Endothelial cell of umbilical vein (primary cell): ENCODE results near the gene NEXMIF. TPM values are rescaled to one million over a fixed set of nuclear protein-coding genes. Genes with fewer than 3 reads are reported as not detected.

Experiments
- BruUV-seq: library from RNA; stranded (reverse); fragments of 400-500 nt; replicated peaks from 2 replicates; lab custom pipeline; 2021; lab: Mats Ljungman, UMichigan
- CTCF ChIA-PET: fragments of 300-600, 350-600 bp; sonication (Branson Sonifier 250); formaldehyde crosslinking; loops from one replicate; lab custom pipeline; 2021; ENCODE audit warnings: antibody characterized with exemption, inconsistent platforms; lab: Charles Lee
- POLR2A ChIA-PET: fragments of 300-600, 350-600 bp; sonication (Branson Sonifier 250); formaldehyde crosslinking; loops from one replicate; lab custom pipeline; 2021; ENCODE audit warnings: antibody characterized with exemption, inconsistent platforms; lab: Charles Lee
- DNase-seq: peaks from one replicate; pipeline ENCODE4 v3.0.0-alpha.2; 2011; ENCODE audit warnings: low read depth, low spot score
- FAIRE-seq: peaks from 2 replicates; lab custom pipeline; 2011; peaks lifted over from hg19 to GRCh38; lab: Jason Lieb, UNC
- H2AFZ ChIP-seq: 2 replicates; pipeline ENCODE4 v1.6.0; 2012; ENCODE audit warnings: low read depth, low read length, control low read depth, inconsistent platforms
- H3K27ac ChIP-seq: 2 replicates; pipeline ENCODE4 v1.5.1; 2011; ENCODE audit warnings: low read depth, mild to moderate bottlenecking, control low read depth, low read length, moderate library complexity; ENCODE audit not compliant: insufficient read depth
- H3K27me3 ChIP-seq, 2 experiments: 2 replicates each; pipeline versions ENCODE4 v1.6.0 to v1.6.1; 2011; ENCODE audit warnings: low read length in 2 of 2, mixed read lengths in 1 of 2; ENCODE audit not compliant: control insufficient read depth in 2 of 2, insufficient read depth in 2 of 2
- H3K36me3 ChIP-seq, 2 experiments: 2 replicates in 1 of 2; 3 replicates in 1 of 2; pipeline ENCODE4 v1.5.1; 2011; ENCODE audit warnings: low read length in 2 of 2, mild to moderate bottlenecking in 1 of 2, moderate library complexity in 1 of 2; ENCODE audit not compliant: control insufficient read depth in 2 of 2, insufficient read depth in 2 of 2; ENCODE audit errors: extremely low read depth in 1 of 2
- H3K4me1 ChIP-seq: 3 replicates; pipeline ENCODE4 v1.5.1; 2011; ENCODE audit warnings: mild to moderate bottlenecking, low read length; ENCODE audit not compliant: control insufficient read depth, insufficient read depth; ENCODE audit errors: extremely low read depth
- H3K4me2 ChIP-seq: 2 replicates; pipeline ENCODE4 v1.6.1; 2011; ENCODE audit warnings: low read length, control low read depth, mixed read lengths; ENCODE audit not compliant: insufficient read depth
- H3K4me3 ChIP-seq, 3 experiments: fragments of 200-600 bp in 1 of 3; sonication (generic), shearing (Covaris generic) in 1 of 3; replicated peaks in 1 of 3; 2 replicates each; pipeline ENCODE4 v1.5.1; 2011 to 2016; ENCODE audit warnings: control low read depth in 3 of 3, low read length in 3 of 3, mild to moderate bottlenecking in 2 of 3, inconsistent platforms in 1 of 3, low read depth in 1 of 3, moderate library complexity in 1 of 3; ENCODE audit not compliant: insufficient read depth in 1 of 3
- H3K79me2 ChIP-seq: 2 replicates; pipeline ENCODE4 v1.6.0; 2012; ENCODE audit warnings: low read length, inconsistent platforms; ENCODE audit not compliant: control insufficient read depth, insufficient read depth
- H3K9ac ChIP-seq: replicated peaks from 2 replicates; pipeline ENCODE3; 2011; ENCODE audit warnings: low read length, control low read depth; ENCODE audit not compliant: insufficient read depth; ENCODE audit errors: extremely low read depth
- H3K9me1 ChIP-seq: replicated peaks from 3 replicates; pipeline ENCODE4 v1.6.0; 2011; ENCODE audit warnings: mild to moderate bottlenecking, low read length; ENCODE audit not compliant: control insufficient read depth, insufficient read depth; ENCODE audit errors: extremely low read depth
- H3K9me3 ChIP-seq: replicated peaks from 2 replicates; pipeline ENCODE4 v1.5.1; 2012; ENCODE audit warnings: low read length, inconsistent platforms; ENCODE audit not compliant: control insufficient read depth, insufficient read depth
- H4K20me1 ChIP-seq: replicated peaks from 2 replicates; pipeline ENCODE3; 2011; ENCODE audit warnings: mild to moderate bottlenecking, low read length; ENCODE audit not compliant: control insufficient read depth, insufficient read depth; ENCODE audit errors: extremely low read depth
- EZH2 ChIP-seq: IDR thresholded peaks from 2 replicates; pipeline ENCODE4 v1.6.1; 2012; ENCODE audit warnings: borderline replicate concordance, low read depth, mild to moderate bottlenecking, moderate library complexity, low read length, inconsistent platforms; ENCODE audit not compliant: severe bottlenecking
- FOS ChIP-seq: IDR thresholded peaks from 2 replicates; pipeline ENCODE4 v1.6.1; 2011; ENCODE audit warnings: mild to moderate bottlenecking, low read length, moderate library complexity, borderline replicate concordance; ENCODE audit not compliant: insufficient read depth
- GATA2 ChIP-seq: IDR thresholded peaks from 2 replicates; pipeline ENCODE4 v1.7.0; 2011; ENCODE audit warnings: low read depth, mild to moderate bottlenecking, moderate library complexity, mixed read lengths, low read length; ENCODE audit not compliant: insufficient read length, insufficient read depth
- JUN ChIP-seq: IDR thresholded peaks from 2 replicates; pipeline ENCODE4 v1.6.1; 2011; ENCODE audit warnings: borderline replicate concordance, low read depth; ENCODE audit not compliant: insufficient read length, insufficient read depth
- MYC ChIP-seq: IDR thresholded peaks from one replicate; pipeline ENCODE4 v1.6.1; 2011; ENCODE audit warnings: mild to moderate bottlenecking, low read depth, low read length
- POLR2A ChIP-seq: IDR thresholded peaks from 2 replicates; pipeline ENCODE4 v1.6.1; 2012; ENCODE audit warnings: low read depth, mild to moderate bottlenecking, control low read depth, low read length
- POLR2AphosphoS5 ChIP-seq: IDR thresholded peaks from 2 replicates; pipeline ENCODE4 v1.6.1; 2012; ENCODE audit warnings: low read depth, mild to moderate bottlenecking, control low read depth, low read length, moderate library complexity; ENCODE audit not compliant: insufficient read depth
- dilution Hi-C: fragments of 300-500 bp; cut with MboI; formaldehyde crosslinking; loops from one replicate; pipeline ENCODE4 v1.15.0; 2019; ENCODE audit warnings: low sequenced_read_pairs; ENCODE audit not compliant: extremely low pct_ligation_motif_present
- intact Hi-C: fragments of 100-400 bp; cut with micrococcal nuclease; formaldehyde crosslinking; loops from one replicate; pipeline ENCODE4 v1.10.0; 2022
- polyA plus RNA-seq, 4 experiments: library from polyadenylated mRNA; depleted of rRNA in 3 of 4; stranded (reverse) in 3 of 4; unstranded in 1 of 4; fragments of >200 nt; gene quantifications; 2 replicates each; pipeline versions ENCODE4 v1.2.1 to v1.2.3, GENCODE V29; 2011 to 2012; ENCODE audit warnings: missing spikeins in 1 of 4
- total RNA-seq: library from RNA; stranded (reverse); gene quantifications from 2 replicates; pipeline ENCODE4 v1.2.3, GENCODE V29; 2021
- TF ChIP-seq, protein P1 (sequence below): IDR thresholded peaks from 2 replicates; pipeline ENCODE4 v1.6.1; 2011; ENCODE audit not compliant: insufficient read depth, insufficient read length
- TF ChIP-seq, protein P2 (sequence below), 2 donors: IDR thresholded peaks; 1 replicate in 1 of 2; 2 replicates in 1 of 2; pipeline ENCODE4 v1.5.1; 2011; ENCODE audit warnings: low read length in 2 of 2, mild to moderate bottlenecking in 2 of 2, moderate library complexity in 2 of 2, control low read depth in 1 of 2, inconsistent platforms in 1 of 2, low read depth in 1 of 2; ENCODE audit not compliant: insufficient read depth in 1 of 2; ENCODE audit errors: extremely low read depth in 1 of 2

NEXMIF gene
- total and polyA plus RNA-seq, 2 donors (not counting 3 experiments of a cell fraction or from before 2014, with no cell fraction given) = not detected

- no peaks in the 10 kb centered on the region for H3K9me3 ChIP-seq
- no peaks in the 10 kb centered on the region for H4K20me1 ChIP-seq
- CTCF ChIA-PET = no interaction called here
- H3K4me2 ChIP-seq = no peak overlapping the region
- H3K4me1 ChIP-seq = no peaks in the 10 kb centered on the region
- H3K79me2 ChIP-seq = no peaks in the 10 kb centered on the region
- intact Hi-C loops (no loop called here), dilution Hi-C loops (no loop called here)
- no peaks in the 10 kb centered on the region for H3K9me1 ChIP-seq
- BruUV-seq = no TSS peak
- H3K36me3 ChIP-seq = no peaks in the 10 kb centered on the region
- POLR2A ChIA-PET = no interaction called here
- H3K4me3 ChIP-seq = peak overlapping the region in 1 of 3 experiments; percentile 24
- FAIRE-seq (peak; percentile 67), DNase-seq (peak; percentile 5)
- peak overlapping the region; percentile 45 for H2AFZ ChIP-seq
- H3K27ac ChIP-seq = no peak overlapping the region
- no peak overlapping the region for H3K9ac ChIP-seq
- TF ChIP-seq POLR2AphosphoS5 = no peak
- no peak for TF ChIP-seq MYC
- peaks cover 6 to 14% of the 10 kb centered on the region in 2 experiments for H3K27me3 ChIP-seq
Observed at GRCh38 chrX:74924449-74925224, 615 bp downstream of the NEXMIF start.

DNA sequence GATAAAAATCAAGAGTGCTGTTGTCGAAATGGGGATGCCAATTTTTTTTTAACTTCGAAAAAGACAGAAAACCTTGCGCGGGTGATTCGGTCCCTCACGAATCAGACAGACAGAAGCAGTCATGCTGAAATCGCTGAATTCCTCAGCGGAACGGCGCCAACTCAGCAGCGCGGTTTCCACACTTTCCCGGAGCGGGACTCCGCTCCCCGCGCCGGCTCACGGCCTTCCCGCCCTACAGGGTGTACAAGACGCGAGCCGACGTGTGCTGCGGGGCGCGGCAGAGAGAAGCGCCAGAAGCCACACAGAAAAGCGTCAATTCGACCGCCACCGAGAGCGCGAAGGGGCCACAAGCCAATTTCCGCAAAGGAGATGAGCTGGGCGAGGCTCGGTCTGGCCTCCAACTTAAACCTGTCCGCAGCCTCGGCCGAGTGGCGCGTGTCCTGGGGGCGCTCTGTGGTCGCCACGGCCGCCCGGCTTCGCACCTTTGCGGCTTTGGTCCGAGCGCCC lies 1.3 kb downstream of the NEXMIF start:
- Histone ChIP-seq H3K9me3 (no peaks in the 10 kb centered on the region), H3K9me1 (no peaks in the 10 kb centered on the region), H3K4me1 (no peaks in the 10 kb centered on the region), H3K27ac (no peak overlapping the region), H3K9ac (no peak overlapping the region), H3K27me3 (peaks cover 6 to 14% of the 10 kb centered on the region in 2 experiments), H3K4me2 (no peak overlapping the region), H3K36me3 (no peaks in the 10 kb centered on the region), H4K20me1 (no peaks in the 10 kb centered on the region), H3K79me2 (no peaks in the 10 kb centered on the region), H2AFZ (no peak overlapping the region), H3K4me3 (no peak overlapping the region)
- dilution Hi-C loops = no loop called here
- intact Hi-C loops = no loop called here
- ChIA-PET POLR2A (no interaction called here), CTCF (no interaction called here)
- TF ChIP-seq GATA2 (no peak), POLR2A (no peak), POLR2AphosphoS5 (no peak), MYC (no peak), EZH2 (no peak), JUN (no peak), FOS (no peak)
- TF ChIP-seq, protein P1, sequence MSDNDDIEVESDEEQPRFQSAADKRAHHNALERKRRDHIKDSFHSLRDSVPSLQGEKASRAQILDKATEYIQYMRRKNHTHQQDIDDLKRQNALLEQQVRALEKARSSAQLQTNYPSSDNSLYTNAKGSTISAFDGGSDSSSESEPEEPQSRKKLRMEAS = no peak
- TF ChIP-seq, protein P2, sequence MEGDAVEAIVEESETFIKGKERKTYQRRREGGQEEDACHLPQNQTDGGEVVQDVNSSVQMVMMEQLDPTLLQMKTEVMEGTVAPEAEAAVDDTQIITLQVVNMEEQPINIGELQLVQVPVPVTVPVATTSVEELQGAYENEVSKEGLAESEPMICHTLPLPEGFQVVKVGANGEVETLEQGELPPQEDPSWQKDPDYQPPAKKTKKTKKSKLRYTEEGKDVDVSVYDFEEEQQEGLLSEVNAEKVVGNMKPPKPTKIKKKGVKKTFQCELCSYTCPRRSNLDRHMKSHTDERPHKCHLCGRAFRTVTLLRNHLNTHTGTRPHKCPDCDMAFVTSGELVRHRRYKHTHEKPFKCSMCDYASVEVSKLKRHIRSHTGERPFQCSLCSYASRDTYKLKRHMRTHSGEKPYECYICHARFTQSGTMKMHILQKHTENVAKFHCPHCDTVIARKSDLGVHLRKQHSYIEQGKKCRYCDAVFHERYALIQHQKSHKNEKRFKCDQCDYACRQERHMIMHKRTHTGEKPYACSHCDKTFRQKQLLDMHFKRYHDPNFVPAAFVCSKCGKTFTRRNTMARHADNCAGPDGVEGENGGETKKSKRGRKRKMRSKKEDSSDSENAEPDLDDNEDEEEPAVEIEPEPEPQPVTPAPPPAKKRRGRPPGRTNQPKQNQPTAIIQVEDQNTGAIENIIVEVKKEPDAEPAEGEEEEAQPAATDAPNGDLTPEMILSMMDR (IDR thresholded peaks at IDR 0.05; ENCODE audit: extremely low read depth in 1 of 2, insufficient read depth in 1 of 2, low read depth in 1 of 2, low read length in 2 of 2) = no peak
- FAIRE-seq (no peak), DNase-seq (no peak)
- no TSS peak for BruUV-seq
